Measurements from ENCODE around the gene RRP8.

Gene RRP8

GRCh38 chr11:6629573-6629891 lies 26.1 kb upstream of the RRP8 start:
- H3K36me3 ChIP-seq (ENCODE audit: control insufficient read depth in 4 of 4, insufficient read depth in 4 of 4, low read length in 3 of 4): peaks cover 0 to 49% (median 7%) of the 10 kb centered on the region in 4 experiments
- 97% methylated on average over 14 of the region's 24 CpGs for WGBS (ENCODE audit: insufficient coverage)
- no peak for DNase-seq
- H3K27ac ChIP-seq (ENCODE audit: insufficient read depth in 1 of 2, low read depth in 1 of 2, low read length in 2 of 2, poor library complexity in 1 of 2, severe bottlenecking in 2 of 2): no peak overlapping the region
- peaks cover 0 to 3% (median 0%) of the 10 kb centered on the region in 4 experiments for H3K4me1 ChIP-seq (ENCODE audit: control extremely low read depth in 1 of 4, control insufficient read depth in 4 of 4, insufficient read depth in 4 of 4, low read length in 3 of 4)
- ChIA-PET POLR2A (no interaction called here), CTCF (interaction anchor here (1.2 to 1.3 kb wide), 2 partner anchors 11 to 54 kb away, joined by 3 read pairs; partner anchors contain the start of gene MRPL17)
- H3K27me3 ChIP-seq (replicated peaks in 2 of 5; ENCODE audit: control insufficient read depth in 4 of 5, insufficient read depth in 5 of 5, low read length in 4 of 5): no peaks in the 10 kb centered on the region
- H3K9me3 ChIP-seq (ENCODE audit: control extremely low read depth in 1 of 5, control insufficient read depth in 4 of 5, insufficient read depth in 2 of 5, low read depth in 1 of 5, low read length in 4 of 5): no peaks in the 10 kb centered on the region
- H3K4me3 ChIP-seq (ENCODE audit: control insufficient read depth in 1 of 7, extremely low read depth in 1 of 7, insufficient read depth in 4 of 7, low read depth in 2 of 7, low read length in 6 of 7): no peak overlapping the region

DNA sequence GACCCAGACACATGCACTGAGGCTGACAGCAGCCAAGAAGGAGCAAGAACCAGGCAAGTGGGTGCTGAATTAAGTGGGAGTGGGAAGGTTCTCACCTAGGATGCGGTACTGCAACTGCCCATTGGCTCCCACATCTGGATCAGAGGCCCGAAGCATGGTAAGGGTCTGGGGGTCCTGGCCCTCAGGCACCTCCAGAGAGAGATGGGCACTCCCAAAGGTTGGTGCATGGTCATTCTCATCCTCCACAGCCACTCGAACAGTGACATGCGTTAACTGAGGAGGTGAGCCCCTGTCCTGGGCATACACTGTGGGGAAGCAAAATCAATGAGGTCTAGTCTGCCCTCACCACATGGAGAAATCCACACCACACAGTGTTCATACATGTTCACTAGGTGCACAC lies 25.1 kb upstream of the RRP8 start:
- CTCF ChIA-PET: interaction anchor here (0.8 to 1.3 kb wide), 3 partner anchors 10 to 55 kb away, joined by 3 read pairs; partner anchors contain the start of gene MRPL17
- DNase-seq: no peak
- Histone ChIP-seq H3K27ac (ENCODE audit: insufficient read depth in 1 of 2, low read depth in 1 of 2, low read length in 2 of 2, poor library complexity in 1 of 2, severe bottlenecking in 2 of 2) (no peak overlapping the region), H3K4me3 (ENCODE audit: control insufficient read depth in 1 of 7, extremely low read depth in 1 of 7, insufficient read depth in 4 of 7, low read depth in 2 of 7, low read length in 6 of 7) (no peak overlapping the region), H3K36me3 (ENCODE audit: control insufficient read depth in 4 of 4, insufficient read depth in 4 of 4, low read length in 3 of 4) (peaks cover 0 to 53% (median 7%) of the 10 kb centered on the region in 4 experiments), H3K27me3 (replicated peaks in 2 of 5; ENCODE audit: control insufficient read depth in 4 of 5, insufficient read depth in 5 of 5, low read length in 4 of 5) (no peaks in the 10 kb centered on the region), H3K9me3 (ENCODE audit: control extremely low read depth in 1 of 5, control insufficient read depth in 4 of 5, insufficient read depth in 2 of 5, low read depth in 1 of 5, low read length in 4 of 5) (no peaks in the 10 kb centered on the region), H3K4me1 (ENCODE audit: control extremely low read depth in 1 of 4, control insufficient read depth in 4 of 4, insufficient read depth in 4 of 4, low read length in 3 of 4) (peaks cover 0 to 3% (median 0%) of the 10 kb centered on the region in 4 experiments)
- POLR2A ChIA-PET: no interaction called here
- WGBS (ENCODE audit: insufficient coverage): 95% methylated on average over 4 of the region's 4 CpGs

DNA sequence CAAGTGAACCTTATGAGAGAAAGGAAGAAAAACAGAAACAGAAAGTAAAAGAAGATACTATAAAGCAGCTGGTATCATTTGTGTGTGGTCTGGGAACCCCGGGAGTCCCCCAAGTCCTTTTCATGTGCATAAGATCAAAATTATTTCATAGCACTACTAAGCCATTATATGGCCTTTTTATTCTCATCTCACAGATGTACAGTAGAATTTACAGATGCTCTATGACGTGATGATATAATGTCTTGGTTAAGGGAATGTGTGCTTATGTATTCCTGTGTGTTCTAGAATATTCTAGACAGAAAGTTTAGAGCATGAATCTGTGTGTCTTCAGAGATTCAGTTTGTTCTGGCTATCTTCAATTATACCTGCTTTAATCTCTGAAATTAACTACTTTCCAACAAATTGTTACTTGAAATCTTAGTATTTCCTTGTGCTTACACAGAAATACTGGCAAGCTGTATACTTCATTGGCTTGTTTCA lies 24.4 kb upstream of the RRP8 start:
- peak in 1 of 3 donors; percentile 27 for DNase-seq
- Histone ChIP-seq H3K9me3 (ENCODE audit: control extremely low read depth in 1 of 5, control insufficient read depth in 4 of 5, insufficient read depth in 2 of 5, low read depth in 1 of 5, low read length in 4 of 5) (no peaks in the 10 kb centered on the region), H3K27me3 (replicated peaks in 2 of 5; ENCODE audit: control insufficient read depth in 4 of 5, insufficient read depth in 5 of 5, low read length in 4 of 5) (no peaks in the 10 kb centered on the region), H3K27ac (ENCODE audit: insufficient read depth in 1 of 2, low read depth in 1 of 2, low read length in 2 of 2, poor library complexity in 1 of 2, severe bottlenecking in 2 of 2) (no peak overlapping the region), H3K36me3 (ENCODE audit: control insufficient read depth in 4 of 4, insufficient read depth in 4 of 4, low read length in 3 of 4) (peaks cover 0 to 54% (median 6%) of the 10 kb centered on the region in 4 experiments), H3K4me1 (ENCODE audit: control extremely low read depth in 1 of 4, control insufficient read depth in 4 of 4, insufficient read depth in 4 of 4, low read length in 3 of 4) (peaks cover 0 to 3% (median 0%) of the 10 kb centered on the region in 4 experiments), H3K4me3 (ENCODE audit: control insufficient read depth in 1 of 7, extremely low read depth in 1 of 7, insufficient read depth in 4 of 7, low read depth in 2 of 7, low read length in 6 of 7) (no peak overlapping the region)
- ChIA-PET CTCF (interaction anchor here (1.2 kb wide), 2 partner anchors 12 to 14 kb away, joined by 3 to 5 read pairs; no protein-coding TSS in a partner anchor), POLR2A (no interaction called here)
- 83% methylated on average over 1 of the region's 2 CpGs for WGBS (ENCODE audit: insufficient coverage)

GRCh38 chr11:6626971-6627761 lies 23.8 kb upstream of the RRP8 start:
- no peaks in the 10 kb centered on the region for H3K9me3 ChIP-seq (ENCODE audit: control extremely low read depth in 1 of 5, control insufficient read depth in 4 of 5, insufficient read depth in 2 of 5, low read depth in 1 of 5, low read length in 4 of 5)
- CTCF ChIA-PET: interaction anchor here (1.2 kb wide), 2 partner anchors 13 kb away, joined by 3 to 5 read pairs; no protein-coding TSS in a partner anchor
- WGBS (ENCODE audit: insufficient coverage): 85% methylated on average over 17 of the region's 19 CpGs
- no peaks in the 10 kb centered on the region for H3K4me1 ChIP-seq (ENCODE audit: control extremely low read depth in 1 of 4, control insufficient read depth in 4 of 4, insufficient read depth in 4 of 4, low read length in 3 of 4)
- H3K36me3 ChIP-seq (ENCODE audit: control insufficient read depth in 4 of 4, insufficient read depth in 4 of 4, low read length in 3 of 4): peaks cover 0 to 53% (median 6%) of the 10 kb centered on the region in 4 experiments
- H3K4me3 ChIP-seq (ENCODE audit: control insufficient read depth in 1 of 7, extremely low read depth in 1 of 7, insufficient read depth in 4 of 7, low read depth in 2 of 7, low read length in 6 of 7): no peak overlapping the region
- H3K27ac ChIP-seq (ENCODE audit: insufficient read depth in 1 of 2, low read depth in 1 of 2, low read length in 2 of 2, poor library complexity in 1 of 2, severe bottlenecking in 2 of 2): no peak overlapping the region
- POLR2A ChIA-PET: no interaction called here
- DNase-seq: no peak
- H3K27me3 ChIP-seq (replicated peaks in 2 of 5; ENCODE audit: control insufficient read depth in 4 of 5, insufficient read depth in 5 of 5, low read length in 4 of 5): no peaks in the 10 kb centered on the region

DNA sequence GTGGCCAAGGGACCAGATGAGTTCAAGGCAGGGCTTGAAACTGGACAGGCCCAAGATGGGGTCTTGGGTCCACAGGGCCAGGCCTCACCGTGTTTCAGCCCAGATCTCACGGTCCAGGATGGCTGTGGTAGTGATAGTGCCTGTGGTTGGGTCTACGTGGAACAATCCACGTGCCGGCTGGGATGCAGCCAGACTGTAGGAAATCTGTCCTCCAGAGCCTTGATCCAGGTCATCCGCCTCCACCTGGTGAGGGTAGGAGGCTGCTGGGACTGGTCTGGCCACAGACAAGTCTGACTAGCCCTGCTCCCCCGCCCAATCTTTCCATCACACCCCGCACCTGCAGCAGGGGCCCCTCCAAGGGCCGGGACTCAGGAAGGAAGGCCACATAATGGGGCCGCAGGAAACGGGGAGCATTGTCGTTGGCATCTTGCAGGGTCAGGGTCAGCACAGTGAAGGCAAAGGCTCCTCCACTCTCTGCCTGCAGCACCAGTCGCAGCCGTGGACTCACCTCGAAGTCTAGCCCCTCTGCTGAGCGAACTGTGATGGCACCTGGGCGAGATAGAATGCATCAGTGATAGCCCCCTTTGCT lies 22.5 kb upstream of the RRP8 start:
- H3K4me3 ChIP-seq (ENCODE audit: control insufficient read depth in 1 of 7, extremely low read depth in 1 of 7, insufficient read depth in 4 of 7, low read depth in 2 of 7, low read length in 6 of 7): no peak overlapping the region
- H3K36me3 ChIP-seq (ENCODE audit: control insufficient read depth in 4 of 4, insufficient read depth in 4 of 4, low read length in 3 of 4): peaks cover 0 to 50% (median 6%) of the 10 kb centered on the region in 4 experiments
- POLR2A ChIA-PET: no interaction called here
- no peak for DNase-seq
- 94% methylated on average over 15 of the region's 17 CpGs for WGBS (ENCODE audit: insufficient coverage)
- CTCF ChIA-PET: interaction anchor here (1.7 kb wide), 1 partner anchor 24 kb away, joined by 5 read pairs; no protein-coding TSS in a partner anchor
- no peak overlapping the region for H3K27ac ChIP-seq (ENCODE audit: insufficient read depth in 1 of 2, low read depth in 1 of 2, low read length in 2 of 2, poor library complexity in 1 of 2, severe bottlenecking in 2 of 2)
- no peaks in the 10 kb centered on the region for H3K9me3 ChIP-seq (ENCODE audit: control extremely low read depth in 1 of 5, control insufficient read depth in 4 of 5, insufficient read depth in 2 of 5, low read depth in 1 of 5, low read length in 4 of 5)
- H3K27me3 ChIP-seq (replicated peaks in 2 of 5; ENCODE audit: control insufficient read depth in 4 of 5, insufficient read depth in 5 of 5, low read length in 4 of 5): no peaks in the 10 kb centered on the region
- peaks cover 0 to 1% (median 0%) of the 10 kb centered on the region in 4 experiments for H3K4me1 ChIP-seq (ENCODE audit: control extremely low read depth in 1 of 4, control insufficient read depth in 4 of 4, insufficient read depth in 4 of 4, low read length in 3 of 4)

DNA sequence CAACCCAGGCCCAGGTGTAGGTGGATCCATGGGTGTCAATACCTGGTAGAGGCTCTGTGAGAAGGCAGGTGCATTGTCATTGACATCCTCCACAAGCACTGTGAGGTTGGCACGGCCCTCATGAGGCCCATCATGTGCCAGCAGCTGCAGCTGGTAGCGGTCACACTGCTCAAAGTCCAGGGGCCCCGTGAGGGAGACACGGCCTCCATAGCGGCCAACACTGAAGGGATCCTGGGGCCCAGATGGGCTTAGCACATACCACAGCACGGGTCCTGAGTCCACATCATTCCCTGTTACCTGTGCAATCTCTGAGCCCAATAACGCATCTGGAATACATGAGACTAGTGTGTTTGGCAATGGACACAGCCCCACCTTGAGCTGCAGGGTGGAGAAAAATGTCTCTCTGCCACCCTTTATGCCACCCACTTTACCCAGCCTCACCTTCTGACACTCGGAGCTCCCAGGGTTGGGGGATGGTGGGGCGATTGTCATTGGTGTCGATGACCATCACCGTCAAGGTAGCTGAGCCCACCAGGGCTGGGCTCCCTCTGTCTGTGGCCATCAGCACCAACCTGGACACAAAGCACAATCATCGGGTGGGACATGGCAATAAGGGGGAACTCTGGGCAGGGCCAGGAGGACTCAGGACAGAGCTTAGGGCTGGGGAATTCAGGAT lies 21.9 kb upstream of the RRP8 start:
- Histone ChIP-seq H3K4me1 (ENCODE audit: control extremely low read depth in 1 of 4, control insufficient read depth in 4 of 4, insufficient read depth in 4 of 4, low read length in 3 of 4) (peaks cover 0 to 6% (median 2%) of the 10 kb centered on the region in 4 experiments), H3K9me3 (ENCODE audit: control extremely low read depth in 1 of 5, control insufficient read depth in 4 of 5, insufficient read depth in 2 of 5, low read depth in 1 of 5, low read length in 4 of 5) (no peaks in the 10 kb centered on the region), H3K4me3 (ENCODE audit: control insufficient read depth in 1 of 7, extremely low read depth in 1 of 7, insufficient read depth in 4 of 7, low read depth in 2 of 7, low read length in 6 of 7) (no peak overlapping the region), H3K27ac (ENCODE audit: insufficient read depth in 1 of 2, low read depth in 1 of 2, low read length in 2 of 2, poor library complexity in 1 of 2, severe bottlenecking in 2 of 2) (no peak overlapping the region), H3K36me3 (ENCODE audit: control insufficient read depth in 4 of 4, insufficient read depth in 4 of 4, low read length in 3 of 4) (peaks cover 0 to 47% (median 6%) of the 10 kb centered on the region in 4 experiments), H3K27me3 (replicated peaks in 2 of 5; ENCODE audit: control insufficient read depth in 4 of 5, insufficient read depth in 5 of 5, low read length in 4 of 5) (no peaks in the 10 kb centered on the region)
- ChIA-PET CTCF (interaction anchor here (1.7 kb wide), 1 partner anchor 24 kb away, joined by 5 read pairs; no protein-coding TSS in a partner anchor), POLR2A (no interaction called here)
- 97% methylated on average over 10 of the region's 12 CpGs for WGBS (ENCODE audit: insufficient coverage)
- no peak for DNase-seq
